ENCODE measurements around the gene SAFB. TPM values are rescaled to one million over a fixed set of nuclear protein-coding genes. Genes with fewer than 3 reads are reported as not detected.

Gene SAFB
- total and polyA plus RNA-seq, 2 of the 13 experiments (the other 11 are each of a cell fraction or from before 2014, with no cell fraction given): 21.0 to 28.4 TPM

DNA sequence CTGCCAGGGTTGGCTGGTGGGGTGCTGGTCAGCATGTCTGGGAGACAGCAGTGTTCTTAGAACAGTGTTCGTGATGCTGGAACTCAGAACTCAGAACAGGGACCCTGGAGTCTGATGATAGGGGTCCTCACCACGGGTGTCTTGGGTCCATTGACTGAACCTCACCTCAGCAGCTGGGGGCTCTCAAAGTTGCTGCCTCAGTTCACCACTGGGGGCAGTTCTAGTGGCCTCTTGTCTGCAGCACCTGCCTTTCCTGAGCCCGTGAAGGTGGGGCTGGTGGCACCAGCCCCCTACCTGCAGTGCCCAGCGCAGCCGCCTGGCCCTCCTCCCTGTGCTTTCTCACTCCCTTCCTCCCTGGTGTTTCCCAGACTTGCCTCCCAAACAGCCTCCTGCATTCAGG is 28.5 kb downstream of the SAFB start:
- POLR2A ChIA-PET: no interaction called here
- CTCF ChIA-PET (ENCODE audit: low intra/inter-chr PET ratio, low total read pairs): no interaction called here
- Histone ChIP-seq H3K79me2 (ENCODE audit: insufficient read depth, low read length) (peaks cover 8% of the 10 kb centered on the region), H3K4me2 (ENCODE audit: low read depth, low read length) (no peak overlapping the region), H3K27ac (ENCODE audit: extremely low read length, insufficient read depth, low read length) (no peak overlapping the region), H3K9me3 (ENCODE audit: low read length) (no peaks in the 10 kb centered on the region), H3K36me3 (replicated peaks in 1 of 2; ENCODE audit: control insufficient read depth in 1 of 2, insufficient read depth in 2 of 2, low read length in 2 of 2) (peaks cover 35 to 85% of the 10 kb centered on the region in 2 experiments), H3K27me3 (ENCODE audit: control insufficient read depth in 1 of 2, insufficient read depth in 2 of 2, low read length in 2 of 2) (no peaks in the 10 kb centered on the region), H2AFZ (ENCODE audit: low read length) (no peak overlapping the region), H3K4me3 (replicated peaks in 1 of 3; ENCODE audit: insufficient read depth in 1 of 3, low read depth in 2 of 3, low read length in 3 of 3) (no peak overlapping the region), H4K20me1 (ENCODE audit: insufficient read depth, low read length) (no peaks in the 10 kb centered on the region), H3K9ac (ENCODE audit: insufficient read depth, low read depth, low read length) (no peak overlapping the region), H3K4me1 (ENCODE audit: insufficient read depth, low read length) (no peaks in the 10 kb centered on the region)
- TF ChIP-seq ZEB1 (IDR thresholded peaks at IDR 0.05; ENCODE audit: insufficient replicate concordance, low read depth): no peak
- no peak for TF ChIP-seq NBN (conservative IDR thresholded peaks at IDR 0.05)
- TF ChIP-seq AGO2 (optimal IDR thresholded peaks at IDR 0.05; ENCODE audit: low read depth, low read length): peak; percentile 68
- TF ChIP-seq ZFP36L2 (CRISPR knock-in tag; IDR thresholded peaks at IDR 0.05): no peak
- TF ChIP-seq BRF2 (CRISPR knock-in tag; IDR thresholded peaks at IDR 0.05): no peak
- TF ChIP-seq ZNF652 (CRISPR knock-in tag; IDR thresholded peaks at IDR 0.05; ENCODE audit: borderline replicate concordance, low read depth): no peak
- intact Hi-C loops (cut with micrococcal nuclease; ENCODE audit: unreplicated experiment): no loop called here
- DNase-seq (ENCODE audit: low spot score) (no peak), ATAC-seq (peak; percentile 45), FAIRE-seq (no peak)
- BruUV-seq (replicated peaks): no TSS peak
- in situ Hi-C loops (cut with HindIII; ENCODE audit: extremely low pct_ligation_motif_present, low pct_unique_long_range_greater_than_20kb): no loop called here
- 96% methylated on average over 4 of the region's 5 CpGs for WGBS (ENCODE audit: low lambda C conversion rate)

- Histone ChIP-seq H4K20me1 (ENCODE audit: insufficient read depth, low read length) (no peaks in the 10 kb centered on the region), H3K36me3 (replicated peaks in 1 of 2; ENCODE audit: control insufficient read depth in 1 of 2, insufficient read depth in 2 of 2, low read length in 2 of 2) (peaks cover 30 to 81% of the 10 kb centered on the region in 2 experiments), H3K79me2 (ENCODE audit: insufficient read depth, low read length) (peaks cover 1% of the 10 kb centered on the region), H3K4me2 (ENCODE audit: low read depth, low read length) (no peak overlapping the region), H2AFZ (ENCODE audit: low read length) (no peak overlapping the region), H3K9me3 (ENCODE audit: low read length) (no peaks in the 10 kb centered on the region), H3K9ac (ENCODE audit: insufficient read depth, low read depth, low read length) (no peak overlapping the region), H3K4me1 (ENCODE audit: insufficient read depth, low read length) (no peaks in the 10 kb centered on the region), H3K4me3 (replicated peaks in 1 of 3; ENCODE audit: insufficient read depth in 1 of 3, low read depth in 2 of 3, low read length in 3 of 3) (no peak overlapping the region), H3K27ac (ENCODE audit: extremely low read length, insufficient read depth, low read length) (no peak overlapping the region), H3K27me3 (ENCODE audit: control insufficient read depth in 1 of 2, insufficient read depth in 2 of 2, low read length in 2 of 2) (no peaks in the 10 kb centered on the region)
- TF ChIP-seq POLR2A (IDR thresholded peaks at IDR 0.05; ENCODE audit: insufficient read depth in 1 of 2, low read depth in 2 of 2, low read length in 2 of 2) (0 out of 4 replicates have a peak, but pooled peaks of 1 of the 2 experiments have one; percentile 11), ZHX2 (IDR thresholded peaks at IDR 0.05; ENCODE audit: low read depth) (no peak), ZHX2 (CRISPR knock-in tag; IDR thresholded peaks at IDR 0.05; ENCODE audit: borderline replicate concordance) (no peak)
- BruUV-seq (replicated peaks): no TSS peak
- POLR2A ChIA-PET: no interaction called here
- DNase-seq (ENCODE audit: low spot score): no peak
- in situ Hi-C loops (cut with HindIII; ENCODE audit: extremely low pct_ligation_motif_present, low pct_unique_long_range_greater_than_20kb): no loop called here
- 96% methylated on average over 7 of the region's 10 CpGs for WGBS (ENCODE audit: low lambda C conversion rate)
- FAIRE-seq: no peak
- CTCF ChIA-PET (ENCODE audit: low intra/inter-chr PET ratio, low total read pairs): no interaction called here
- ATAC-seq: no peak
- intact Hi-C loops (cut with micrococcal nuclease; ENCODE audit: unreplicated experiment): no loop called here
These were observed 29.4 kb downstream of the SAFB start for GRCh38 chr19:5652261-5652660.
